Stomach (tissue), 9 donors: ENCODE measurements around the gene LAGE3. TPM values are rescaled to one million over a fixed set of nuclear protein-coding genes. Genes with fewer than 3 reads are reported as not detected.

Source experiments
- DNase-seq, 2 donors: peaks; one replicate each; pipeline versions ENCODE4 v3.0.0 to v3.0.0-alpha.2; 2013 to 2019
- H3K27ac ChIP-seq, 5 donors: fragments of 200-600 bp in 4 of 5; sonication (generic) in 4 of 5; one replicate each; pipeline ENCODE4 v1.5.1; 2013 to 2019; ENCODE audit warnings: mild to moderate bottlenecking in 1 of 5, moderate library complexity in 1 of 5
- H3K27me3 ChIP-seq, 3 donors: fragments of 200-600 bp; sonication (generic); one replicate each; pipeline ENCODE4 v1.5.1; 2017 to 2019; ENCODE audit warnings: mixed run types in 1 of 3
- H3K36me3 ChIP-seq, 4 donors: fragments of 200-600 bp; sonication (generic); 1 replicate in 3 of 4; 2 replicates in 1 of 4; pipeline ENCODE4 v1.5.1; 2016 to 2019
- H3K4me1 ChIP-seq, 4 donors: fragments of 200-600 bp; sonication (generic); one replicate each; pipeline ENCODE4 v1.5.1; 2016 to 2019
- H3K4me3 ChIP-seq, 4 donors: fragments of 200-600 bp; sonication (generic) in 3 of 4; one replicate each; pipeline ENCODE4 v1.5.1; 2016 to 2019; ENCODE audit warnings: mild to moderate bottlenecking in 1 of 4
- H3K9me3 ChIP-seq, 4 donors: fragments of 200-600 bp; sonication (generic); one replicate each; pipeline ENCODE4 v1.5.1; 2016 to 2019
- EP300 ChIP-seq: sonication (generic); formaldehyde crosslinking; IDR thresholded peaks from one replicate; pipeline ENCODE4 v1.6.1; 2017; ENCODE audit warnings: antibody characterized with exemption
- POLR2A ChIP-seq, 4 donors: fragments of 450-650 bp; IDR thresholded peaks; one replicate each; pipeline ENCODE4 v1.6.1; 2016; ENCODE audit warnings: antibody characterized with exemption in 4 of 4, control low read depth in 2 of 4, mild to moderate bottlenecking in 1 of 4, moderate library complexity in 1 of 4
- POLR2AphosphoS5 ChIP-seq, 3 donors: sonication (generic); formaldehyde crosslinking; IDR thresholded peaks; one replicate each; pipeline ENCODE4 v1.6.1; 2016; ENCODE audit warnings: antibody characterized with exemption in 3 of 3
- WGBS, 5 donors: extraction: QIAGEN DNeasy Blood & Tissue Kit in 3 of 5; methylation state at CpG; one replicate each; pipeline versions ENCODE4 v1.1.5 to v1.1.7; 2013 to 2018; 5-methylcytosine and 5-hydroxymethylcytosine counted together
- intact Hi-C: fragments of 100-400 bp; cut with DNase I; formaldehyde crosslinking; loops from one replicate; pipeline ENCODE4 v1.15.1; 2023; ENCODE audit warnings: low total_unique reads
- polyA plus RNA-seq, 3 donors: library from polyadenylated mRNA; stranded (reverse); fragments of 200-250 nt; gene quantifications; one replicate each; pipeline ENCODE4 v1.2.3, GENCODE V29; 2013
- total RNA-seq, 5 donors: library from RNA; depleted of rRNA; stranded (reverse); fragments of >200 nt; gene quantifications; one replicate each; pipeline versions ENCODE4 v1.1.0 to v1.2.3, GENCODE V29; 2014 to 2016
- TF ChIP-seq, protein P1 (sequence below), 7 experiments: fragments of 450-650 bp in 4 of 7; fragments of 200-600 bp in 3 of 7; sonication (generic) in 3 of 7; IDR thresholded peaks; one replicate each; pipeline ENCODE4 v1.5.1; 2016 to 2019; ENCODE audit warnings: antibody characterized with exemption in 7 of 7, control low read depth in 2 of 7, mild to moderate bottlenecking in 1 of 7
- donor health status: healthy with polysubstance abuse.
- donor health status: Bipolar disorder and iron deficiency.
- donor health status: healthy.

The LAGE3 gene
- total and polyA plus RNA-seq, 8 donors, result 2.7 to 29.0 (median 8.4) TPM; not detected in 1

DNA sequence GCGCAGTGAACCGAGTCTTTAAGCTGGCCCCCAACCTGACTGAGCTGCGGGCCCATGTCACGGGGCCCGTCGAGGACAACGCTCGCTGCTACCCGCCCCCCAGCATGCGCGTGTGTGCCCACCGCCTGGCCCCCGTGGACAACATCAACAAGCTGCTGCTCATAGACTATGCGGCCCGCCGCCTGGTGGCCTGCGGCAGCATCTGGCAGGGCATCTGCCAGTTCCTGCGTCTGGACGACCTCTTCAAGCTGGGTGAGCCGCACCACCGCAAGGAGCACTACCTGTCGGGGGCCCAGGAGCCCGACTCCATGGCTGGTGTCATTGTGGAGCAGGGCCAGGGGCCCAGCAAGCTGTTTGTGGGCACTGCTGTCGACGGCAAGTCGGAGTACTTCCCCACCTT lies 18.8 kb downstream of the LAGE3 start:
- Histone ChIP-seq H3K36me3 (peaks cover 0 to 50% (median 32%) of the 10 kb centered on the region in 4 donors), H3K27me3 (no peaks in the 10 kb centered on the region), H3K4me1 (peaks cover 0 to 16% (median 15%) of the 10 kb centered on the region in 4 donors), H3K27ac (no peak overlapping the region), H3K9me3 (peaks cover 0 to under 1% (median under 1%) of the 10 kb centered on the region in 4 donors), H3K4me3 (no peak overlapping the region)
- DNase-seq, result peak in 1 of 2 donors; percentile 28
- TF ChIP-seq POLR2AphosphoS5 (IDR thresholded peaks at IDR 0.05), result no peak
- no peak for TF ChIP-seq EP300
- TF ChIP-seq POLR2A (IDR thresholded peaks at IDR 0.05), result no peak
- TF ChIP-seq, protein P1, sequence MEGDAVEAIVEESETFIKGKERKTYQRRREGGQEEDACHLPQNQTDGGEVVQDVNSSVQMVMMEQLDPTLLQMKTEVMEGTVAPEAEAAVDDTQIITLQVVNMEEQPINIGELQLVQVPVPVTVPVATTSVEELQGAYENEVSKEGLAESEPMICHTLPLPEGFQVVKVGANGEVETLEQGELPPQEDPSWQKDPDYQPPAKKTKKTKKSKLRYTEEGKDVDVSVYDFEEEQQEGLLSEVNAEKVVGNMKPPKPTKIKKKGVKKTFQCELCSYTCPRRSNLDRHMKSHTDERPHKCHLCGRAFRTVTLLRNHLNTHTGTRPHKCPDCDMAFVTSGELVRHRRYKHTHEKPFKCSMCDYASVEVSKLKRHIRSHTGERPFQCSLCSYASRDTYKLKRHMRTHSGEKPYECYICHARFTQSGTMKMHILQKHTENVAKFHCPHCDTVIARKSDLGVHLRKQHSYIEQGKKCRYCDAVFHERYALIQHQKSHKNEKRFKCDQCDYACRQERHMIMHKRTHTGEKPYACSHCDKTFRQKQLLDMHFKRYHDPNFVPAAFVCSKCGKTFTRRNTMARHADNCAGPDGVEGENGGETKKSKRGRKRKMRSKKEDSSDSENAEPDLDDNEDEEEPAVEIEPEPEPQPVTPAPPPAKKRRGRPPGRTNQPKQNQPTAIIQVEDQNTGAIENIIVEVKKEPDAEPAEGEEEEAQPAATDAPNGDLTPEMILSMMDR (IDR thresholded peaks at IDR 0.05), result no peak
- 84 to 92% (median 88%) methylated on average over 5 to 26 of the region's 26 CpGs for WGBS, 5 donors
- intact Hi-C loops, result no loop called here

GRCh38 chrX:154459832-154460231 lies 19.2 kb downstream of the LAGE3 start:
- Histone ChIP-seq H3K4me1 (peaks cover 0 to 16% (median 15%) of the 10 kb centered on the region in 4 donors), H3K27me3 (no peaks in the 10 kb centered on the region), H3K27ac (peak overlapping the region in 2 of 5 donors; percentile 77 to 79), H3K9me3 (peaks cover 0 to 5% (median 3%) of the 10 kb centered on the region in 4 donors), H3K4me3 (peak overlapping the region in 3 of 4 donors; percentile 57 to 68 (median 64)), H3K36me3 (peaks cover 0 to 45% (median 27%) of the 10 kb centered on the region in 4 donors)
- TF ChIP-seq, protein P1 (IDR thresholded peaks at IDR 0.05), result no peak
- TF ChIP-seq POLR2AphosphoS5 (IDR thresholded peaks at IDR 0.05) (no peak), POLR2A (IDR thresholded peaks at IDR 0.05) (no peak), EP300 (no peak)
- peak in 1 of 2 donors; percentile 24 for DNase-seq
- WGBS, 5 donors, result 60 to 68% (median 63%) methylated on average over 1 to 14 of the region's 14 CpGs
- intact Hi-C loops, result no loop called here

DNA sequence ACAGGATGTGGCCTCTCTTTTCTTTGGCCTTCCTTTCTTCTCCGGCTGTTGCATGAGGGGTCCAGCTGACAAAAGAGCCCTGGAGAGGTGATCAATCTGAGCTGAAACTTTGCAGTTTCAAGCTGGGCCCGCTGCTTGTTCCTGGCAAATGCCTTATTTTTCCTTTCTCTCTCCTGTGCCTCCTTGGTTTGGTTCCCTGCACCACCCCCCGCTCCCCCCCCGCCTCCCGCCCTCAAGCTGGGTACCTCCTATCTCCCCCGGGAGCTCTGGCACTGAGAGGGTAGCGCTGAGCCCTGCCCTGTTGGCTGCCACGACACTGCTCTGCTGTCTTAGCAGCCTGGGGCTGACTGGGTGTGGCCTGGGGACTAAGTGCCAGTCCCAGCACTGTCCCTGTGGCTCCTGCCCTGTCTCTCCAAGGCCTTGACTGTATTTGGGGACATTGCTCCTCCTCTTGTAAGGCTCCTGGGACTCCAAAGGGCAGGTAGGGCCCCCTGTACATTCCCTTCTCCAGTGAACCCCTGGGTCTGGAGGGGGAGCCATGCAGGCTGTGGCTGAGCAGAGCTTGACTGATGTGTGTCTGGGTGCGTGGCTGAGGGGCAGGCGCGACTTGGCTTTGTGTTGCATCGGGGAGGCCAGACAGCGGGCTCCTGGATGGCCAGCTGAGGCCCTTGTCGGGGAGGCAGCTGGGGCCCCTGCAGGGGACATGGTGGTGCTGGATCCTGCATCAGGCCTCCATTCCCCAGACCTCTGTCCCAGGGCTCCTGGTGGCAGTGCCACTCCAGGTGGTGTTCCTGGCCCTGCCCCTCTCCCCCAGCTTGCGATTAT lies 19.9 kb downstream of the LAGE3 start:
- H3K27ac ChIP-seq, result peak overlapping the region in 4 of 5 donors; percentile 42 to 79 (median 74)
- DNase-seq, result peak; percentile 42 to 56

More for the DNA sequence above, 19.9 kb downstream of the LAGE3 start:
- intact Hi-C loops, result no loop called here
- H3K4me3 ChIP-seq, result peak overlapping the region; percentile 57 to 68 (median 64)
- no peaks in the 10 kb centered on the region for H3K27me3 ChIP-seq
- H3K9me3 ChIP-seq, result peaks cover 0 to 7% (median 3%) of the 10 kb centered on the region in 4 donors
- H3K36me3 ChIP-seq, result peaks cover 0 to 38% (median 21%) of the 10 kb centered on the region in 4 donors
- TF ChIP-seq POLR2AphosphoS5 (IDR thresholded peaks at IDR 0.05) (no peak), POLR2A (IDR thresholded peaks at IDR 0.05) (no peak), EP300 (no peak)
- TF ChIP-seq, protein P1 (IDR thresholded peaks at IDR 0.05), result no peak
- WGBS, 5 donors, result 1 to 49% (median 35%) methylated on average over 8 to 15 of the region's 15 CpGs
- H3K4me1 ChIP-seq, result peaks cover 0 to 16% (median 15%) of the 10 kb centered on the region in 4 donors
